Left hindlimb (tissue), 1 donor: ENCODE results near the gene ASPM.

Experiments used
- DNase-seq: peaks from one replicate; pipeline ENCODE4 v3.0.0-alpha.2; 2018

ASPM gene

GRCh38 chr1:197146101-197147095, at the start of gene ASPM:
TSS of gene ASPM (minus strand) at chr1:197146669. CDS start at chr1:197146437, 232 bp downstream.
- DNase-seq, result peak; percentile 96

- no peak for DNase-seq
These were observed 48.6 kb upstream of the ASPM start for GRCh38 chr1:197195100-197195499.

- DNase-seq, result no peak
These were observed 37.7 kb upstream of the ASPM start for GRCh38 chr1:197184190-197184589.

GRCh38 chr1:197183195-197183748, 36.8 kb upstream of the ASPM start:
- no peak for DNase-seq

- DNase-seq, result no peak
These were observed 36.2 kb upstream of the ASPM start for GRCh38 chr1:197182716-197183115.

- no peak for DNase-seq
These were observed 35.5 kb upstream of the ASPM start for GRCh38 chr1:197181982-197182381.

GRCh38 chr1:197180252-197180878, 33.9 kb upstream of the ASPM start:
- DNase-seq, result no peak

- DNase-seq, result no peak
These were observed 32.5 kb upstream of the ASPM start for GRCh38 chr1:197178998-197179397.

GRCh38 chr1:197174818-197175217, 28.3 kb upstream of the ASPM start:
- no peak for DNase-seq

GRCh38 chr1:197173571-197174507, 27.4 kb upstream of the ASPM start:
- DNase-seq, result no peak

- no peak for DNase-seq
These were observed 25.1 kb upstream of the ASPM start for GRCh38 chr1:197171531-197171930.

GRCh38 chr1:197170538-197170937, 24.1 kb upstream of the ASPM start:
- no peak for DNase-seq

- no peak for DNase-seq
These were observed 13.0 kb upstream of the ASPM start for GRCh38 chr1:197159461-197159860.

- DNase-seq, result no peak
These were observed 10.2 kb upstream of the ASPM start for GRCh38 chr1:197156692-197157091.

- DNase-seq, result no peak
These were observed 6.2 kb upstream of the ASPM start for GRCh38 chr1:197152662-197153061.

- DNase-seq, result no peak
These were observed 4.7 kb upstream of the ASPM start for GRCh38 chr1:197151185-197151584.

- no peak for DNase-seq
These were observed 4.0 kb upstream of the ASPM start for GRCh38 chr1:197150336-197151005.

- no peak for DNase-seq
These were observed 2.9 kb upstream of the ASPM start for GRCh38 chr1:197149340-197149739.

GRCh38 chr1:197145446-197146024, 934 bp downstream of the ASPM start:
- DNase-seq, result no peak

GRCh38 chr1:197144570-197145325, 1.7 kb downstream of the ASPM start:
- DNase-seq, result no peak

GRCh38 chr1:197143276-197143675, 3.2 kb downstream of the ASPM start:
- DNase-seq, result no peak
